Endothelial cell of umbilical vein (primary cell): Measurements from ENCODE around the gene TRPC6. TPM values are rescaled to one million over a fixed set of nuclear protein-coding genes. Genes with fewer than 3 reads are reported as not detected.

ENCODE experiments used
- BruUV-seq: library from RNA; stranded (reverse); fragments of 400-500 nt; replicated peaks from 2 replicates; lab custom pipeline; 2021; lab: Mats Ljungman, UMichigan
- CTCF ChIA-PET: fragments of 300-600, 350-600 bp; sonication (Branson Sonifier 250); formaldehyde crosslinking; loops from one replicate; lab custom pipeline; 2021; ENCODE audit warnings: antibody characterized with exemption, inconsistent platforms; lab: Charles Lee
- POLR2A ChIA-PET: fragments of 300-600, 350-600 bp; sonication (Branson Sonifier 250); formaldehyde crosslinking; loops from one replicate; lab custom pipeline; 2021; ENCODE audit warnings: antibody characterized with exemption, inconsistent platforms; lab: Charles Lee
- DNase-seq: peaks from one replicate; pipeline ENCODE4 v3.0.0-alpha.2; 2011; ENCODE audit warnings: low read depth, low spot score
- FAIRE-seq: peaks from 2 replicates; lab custom pipeline; 2011; peaks lifted over from hg19 to GRCh38; lab: Jason Lieb, UNC
- H2AFZ ChIP-seq: 2 replicates; pipeline ENCODE4 v1.6.0; 2012; ENCODE audit warnings: low read depth, low read length, control low read depth, inconsistent platforms
- H3K27ac ChIP-seq: 2 replicates; pipeline ENCODE4 v1.5.1; 2011; ENCODE audit warnings: low read depth, mild to moderate bottlenecking, control low read depth, low read length, moderate library complexity; ENCODE audit not compliant: insufficient read depth
- H3K27me3 ChIP-seq, 2 experiments: 2 replicates each; pipeline versions ENCODE4 v1.6.0 to v1.6.1; 2011; ENCODE audit warnings: low read length in 2 of 2, mixed read lengths in 1 of 2; ENCODE audit not compliant: control insufficient read depth in 2 of 2, insufficient read depth in 2 of 2
- H3K36me3 ChIP-seq, 2 experiments: 2 replicates in 1 of 2; 3 replicates in 1 of 2; pipeline ENCODE4 v1.5.1; 2011; ENCODE audit warnings: low read length in 2 of 2, mild to moderate bottlenecking in 1 of 2, moderate library complexity in 1 of 2; ENCODE audit not compliant: control insufficient read depth in 2 of 2, insufficient read depth in 2 of 2; ENCODE audit errors: extremely low read depth in 1 of 2
- H3K4me1 ChIP-seq: 3 replicates; pipeline ENCODE4 v1.5.1; 2011; ENCODE audit warnings: mild to moderate bottlenecking, low read length; ENCODE audit not compliant: control insufficient read depth, insufficient read depth; ENCODE audit errors: extremely low read depth
- H3K4me2 ChIP-seq: 2 replicates; pipeline ENCODE4 v1.6.1; 2011; ENCODE audit warnings: low read length, control low read depth, mixed read lengths; ENCODE audit not compliant: insufficient read depth
- H3K4me3 ChIP-seq, 3 experiments: fragments of 200-600 bp in 1 of 3; sonication (generic), shearing (Covaris generic) in 1 of 3; replicated peaks in 1 of 3; 2 replicates each; pipeline ENCODE4 v1.5.1; 2011 to 2016; ENCODE audit warnings: control low read depth in 3 of 3, low read length in 3 of 3, mild to moderate bottlenecking in 2 of 3, inconsistent platforms in 1 of 3, low read depth in 1 of 3, moderate library complexity in 1 of 3; ENCODE audit not compliant: insufficient read depth in 1 of 3
- H3K79me2 ChIP-seq: 2 replicates; pipeline ENCODE4 v1.6.0; 2012; ENCODE audit warnings: low read length, inconsistent platforms; ENCODE audit not compliant: control insufficient read depth, insufficient read depth
- H3K9ac ChIP-seq: replicated peaks from 2 replicates; pipeline ENCODE3; 2011; ENCODE audit warnings: low read length, control low read depth; ENCODE audit not compliant: insufficient read depth; ENCODE audit errors: extremely low read depth
- H3K9me1 ChIP-seq: replicated peaks from 3 replicates; pipeline ENCODE4 v1.6.0; 2011; ENCODE audit warnings: mild to moderate bottlenecking, low read length; ENCODE audit not compliant: control insufficient read depth, insufficient read depth; ENCODE audit errors: extremely low read depth
- H3K9me3 ChIP-seq: replicated peaks from 2 replicates; pipeline ENCODE4 v1.5.1; 2012; ENCODE audit warnings: low read length, inconsistent platforms; ENCODE audit not compliant: control insufficient read depth, insufficient read depth
- H4K20me1 ChIP-seq: replicated peaks from 2 replicates; pipeline ENCODE3; 2011; ENCODE audit warnings: mild to moderate bottlenecking, low read length; ENCODE audit not compliant: control insufficient read depth, insufficient read depth; ENCODE audit errors: extremely low read depth
- EZH2 ChIP-seq: IDR thresholded peaks from 2 replicates; pipeline ENCODE4 v1.6.1; 2012; ENCODE audit warnings: borderline replicate concordance, low read depth, mild to moderate bottlenecking, moderate library complexity, low read length, inconsistent platforms; ENCODE audit not compliant: severe bottlenecking
- FOS ChIP-seq: IDR thresholded peaks from 2 replicates; pipeline ENCODE4 v1.6.1; 2011; ENCODE audit warnings: mild to moderate bottlenecking, low read length, moderate library complexity, borderline replicate concordance; ENCODE audit not compliant: insufficient read depth
- GATA2 ChIP-seq: IDR thresholded peaks from 2 replicates; pipeline ENCODE4 v1.7.0; 2011; ENCODE audit warnings: low read depth, mild to moderate bottlenecking, moderate library complexity, mixed read lengths, low read length; ENCODE audit not compliant: insufficient read length, insufficient read depth
- JUN ChIP-seq: IDR thresholded peaks from 2 replicates; pipeline ENCODE4 v1.6.1; 2011; ENCODE audit warnings: borderline replicate concordance, low read depth; ENCODE audit not compliant: insufficient read length, insufficient read depth
- MYC ChIP-seq: IDR thresholded peaks from one replicate; pipeline ENCODE4 v1.6.1; 2011; ENCODE audit warnings: mild to moderate bottlenecking, low read depth, low read length
- POLR2A ChIP-seq: IDR thresholded peaks from 2 replicates; pipeline ENCODE4 v1.6.1; 2012; ENCODE audit warnings: low read depth, mild to moderate bottlenecking, control low read depth, low read length
- POLR2AphosphoS5 ChIP-seq: IDR thresholded peaks from 2 replicates; pipeline ENCODE4 v1.6.1; 2012; ENCODE audit warnings: low read depth, mild to moderate bottlenecking, control low read depth, low read length, moderate library complexity; ENCODE audit not compliant: insufficient read depth
- dilution Hi-C: fragments of 300-500 bp; cut with MboI; formaldehyde crosslinking; loops from one replicate; pipeline ENCODE4 v1.15.0; 2019; ENCODE audit warnings: low sequenced_read_pairs; ENCODE audit not compliant: extremely low pct_ligation_motif_present
- intact Hi-C: fragments of 100-400 bp; cut with micrococcal nuclease; formaldehyde crosslinking; loops from one replicate; pipeline ENCODE4 v1.10.0; 2022
- polyA plus RNA-seq, 4 experiments: library from polyadenylated mRNA; depleted of rRNA in 3 of 4; stranded (reverse) in 3 of 4; unstranded in 1 of 4; fragments of >200 nt; gene quantifications; 2 replicates each; pipeline versions ENCODE4 v1.2.1 to v1.2.3, GENCODE V29; 2011 to 2012; ENCODE audit warnings: missing spikeins in 1 of 4
- total RNA-seq: library from RNA; stranded (reverse); gene quantifications from 2 replicates; pipeline ENCODE4 v1.2.3, GENCODE V29; 2021
- TF ChIP-seq, protein P1 (sequence below): IDR thresholded peaks from 2 replicates; pipeline ENCODE4 v1.6.1; 2011; ENCODE audit not compliant: insufficient read depth, insufficient read length
- TF ChIP-seq, protein P2 (sequence below), 2 donors: IDR thresholded peaks; 1 replicate in 1 of 2; 2 replicates in 1 of 2; pipeline ENCODE4 v1.5.1; 2011; ENCODE audit warnings: low read length in 2 of 2, mild to moderate bottlenecking in 2 of 2, moderate library complexity in 2 of 2, control low read depth in 1 of 2, inconsistent platforms in 1 of 2, low read depth in 1 of 2; ENCODE audit not compliant: insufficient read depth in 1 of 2; ENCODE audit errors: extremely low read depth in 1 of 2

The TRPC6 gene
- total and polyA plus RNA-seq, 2 donors (not counting 3 experiments of a cell fraction or from before 2014, with no cell fraction given), result not detected

DNA sequence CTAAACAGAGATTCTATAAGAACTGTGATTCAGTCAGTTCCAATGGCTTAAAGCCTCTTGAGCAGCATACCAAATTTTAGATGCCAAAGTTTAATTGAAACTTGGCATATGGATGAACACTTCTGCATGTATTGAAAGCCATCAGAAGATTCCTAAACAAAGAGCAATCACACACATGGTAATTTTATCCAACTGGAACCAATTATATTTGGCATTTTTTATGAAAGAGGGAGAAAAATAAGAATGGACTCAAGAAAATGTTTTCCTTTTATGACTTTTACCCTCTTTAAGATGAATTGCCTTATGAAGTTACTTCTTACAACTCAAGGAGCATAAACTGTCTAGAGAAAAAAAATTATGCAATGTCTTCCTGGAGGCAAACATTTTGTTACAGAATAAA, 7.4 kb downstream of the TRPC6 start:
- DNase-seq, result no peak
- no TSS peak for BruUV-seq

More for the DNA sequence above, 7.4 kb downstream of the TRPC6 start:
- Histone ChIP-seq H3K4me2 (no peak overlapping the region), H4K20me1 (no peaks in the 10 kb centered on the region), H3K9me1 (no peaks in the 10 kb centered on the region), H3K9me3 (no peaks in the 10 kb centered on the region), H3K4me3 (no peak overlapping the region), H2AFZ (no peak overlapping the region), H3K27ac (no peak overlapping the region), H3K9ac (no peak overlapping the region), H3K36me3 (no peaks in the 10 kb centered on the region), H3K79me2 (no peaks in the 10 kb centered on the region), H3K4me1 (no peaks in the 10 kb centered on the region), H3K27me3 (no peaks in the 10 kb centered on the region)
- ChIA-PET POLR2A (no interaction called here), CTCF (no interaction called here)
- dilution Hi-C loops, result no loop called here
- FAIRE-seq, result no peak
- intact Hi-C loops, result no loop called here
- no peak for TF ChIP-seq MYC
- TF ChIP-seq FOS, result no peak
- TF ChIP-seq, protein P1, sequence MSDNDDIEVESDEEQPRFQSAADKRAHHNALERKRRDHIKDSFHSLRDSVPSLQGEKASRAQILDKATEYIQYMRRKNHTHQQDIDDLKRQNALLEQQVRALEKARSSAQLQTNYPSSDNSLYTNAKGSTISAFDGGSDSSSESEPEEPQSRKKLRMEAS, result no peak
- no peak for TF ChIP-seq POLR2A
- TF ChIP-seq POLR2AphosphoS5, result no peak
- no peak for TF ChIP-seq GATA2
- TF ChIP-seq, protein P2, sequence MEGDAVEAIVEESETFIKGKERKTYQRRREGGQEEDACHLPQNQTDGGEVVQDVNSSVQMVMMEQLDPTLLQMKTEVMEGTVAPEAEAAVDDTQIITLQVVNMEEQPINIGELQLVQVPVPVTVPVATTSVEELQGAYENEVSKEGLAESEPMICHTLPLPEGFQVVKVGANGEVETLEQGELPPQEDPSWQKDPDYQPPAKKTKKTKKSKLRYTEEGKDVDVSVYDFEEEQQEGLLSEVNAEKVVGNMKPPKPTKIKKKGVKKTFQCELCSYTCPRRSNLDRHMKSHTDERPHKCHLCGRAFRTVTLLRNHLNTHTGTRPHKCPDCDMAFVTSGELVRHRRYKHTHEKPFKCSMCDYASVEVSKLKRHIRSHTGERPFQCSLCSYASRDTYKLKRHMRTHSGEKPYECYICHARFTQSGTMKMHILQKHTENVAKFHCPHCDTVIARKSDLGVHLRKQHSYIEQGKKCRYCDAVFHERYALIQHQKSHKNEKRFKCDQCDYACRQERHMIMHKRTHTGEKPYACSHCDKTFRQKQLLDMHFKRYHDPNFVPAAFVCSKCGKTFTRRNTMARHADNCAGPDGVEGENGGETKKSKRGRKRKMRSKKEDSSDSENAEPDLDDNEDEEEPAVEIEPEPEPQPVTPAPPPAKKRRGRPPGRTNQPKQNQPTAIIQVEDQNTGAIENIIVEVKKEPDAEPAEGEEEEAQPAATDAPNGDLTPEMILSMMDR (IDR thresholded peaks at IDR 0.05; ENCODE audit: extremely low read depth in 1 of 2, insufficient read depth in 1 of 2, low read depth in 1 of 2, low read length in 2 of 2), result no peak
- no peak for TF ChIP-seq EZH2
- TF ChIP-seq JUN, result no peak
